Neuronal stem cell (in vitro differentiated cells): ENCODE results near the gene ABCA12.
A peak's percentile ranks its signal among the peaks of the same experiment; 100 is the strongest.

ENCODE experiments used
- DNase-seq: peaks from one replicate; pipeline ENCODE4 v3.0.0-alpha.2; 2013; ENCODE audit warnings: low spot score
- H2AFZ ChIP-seq: one replicate; pipeline ENCODE4 v1.6.1; 2013; ENCODE audit warnings: mild to moderate bottlenecking, low read length, inconsistent platforms
- H2AK5ac ChIP-seq: 2 replicates; pipeline ENCODE4 v1.6.1; 2013; ENCODE audit warnings: low read depth, mild to moderate bottlenecking, inconsistent platforms, low read length, moderate library complexity, mixed read lengths
- H2BK120ac ChIP-seq: 2 replicates; pipeline ENCODE4 v1.6.1; 2013; ENCODE audit warnings: low read depth, mild to moderate bottlenecking, inconsistent platforms, low read length, moderate library complexity, mixed read lengths
- H2BK12ac ChIP-seq: one replicate; pipeline ENCODE4 v1.6.1; 2013; ENCODE audit warnings: low read length, inconsistent platforms
- H2BK15ac ChIP-seq: 2 replicates; pipeline ENCODE4 v1.6.1; 2013; ENCODE audit warnings: mild to moderate bottlenecking, low read length, inconsistent platforms, mixed read lengths
- H2BK5ac ChIP-seq: one replicate; pipeline ENCODE4 v1.6.1; 2013; ENCODE audit warnings: inconsistent platforms, mild to moderate bottlenecking, low read length, moderate library complexity
- H3K14ac ChIP-seq: one replicate; pipeline ENCODE4 v1.6.1; 2013; ENCODE audit warnings: low read length, inconsistent platforms
- H3K18ac ChIP-seq: 2 replicates; pipeline ENCODE4 v1.6.1; 2013; ENCODE audit warnings: low read length, inconsistent platforms
- H3K23ac ChIP-seq: 2 replicates; pipeline ENCODE4 v1.6.1; 2013; ENCODE audit warnings: low read depth, mild to moderate bottlenecking, mixed read lengths, low read length, inconsistent platforms; ENCODE audit not compliant: poor library complexity
- H3K27ac ChIP-seq: replicated peaks from 3 replicates; pipeline ENCODE4 v1.5.1; 2013; ENCODE audit warnings: low read length, inconsistent platforms
- H3K27me3 ChIP-seq, 3 experiments: 2 replicates each; pipeline ENCODE4 v1.6.1; 2013; ENCODE audit warnings: low read length in 3 of 3, mild to moderate bottlenecking in 2 of 3, inconsistent platforms in 1 of 3, low read depth in 1 of 3, mixed read lengths in 1 of 3, moderate library complexity in 1 of 3; ENCODE audit not compliant: control insufficient read depth in 3 of 3, insufficient read depth in 3 of 3
- H3K36me3 ChIP-seq, 2 donors: replicated peaks in 1 of 2; 2 replicates each; pipeline ENCODE4 v1.6.1; 2013; ENCODE audit warnings: low read length in 2 of 2; ENCODE audit not compliant: control insufficient read depth in 2 of 2, insufficient read depth in 2 of 2
- H3K4ac ChIP-seq: 2 replicates; pipeline ENCODE4 v1.6.1; 2013; ENCODE audit warnings: inconsistent platforms, mild to moderate bottlenecking, low read length, moderate library complexity
- H3K4me1 ChIP-seq, 2 donors: 1 replicate in 1 of 2; 2 replicates in 1 of 2; pipeline ENCODE4 v1.6.1; 2013; ENCODE audit warnings: low read length in 2 of 2, low read depth in 1 of 2; ENCODE audit not compliant: control insufficient read depth in 2 of 2, insufficient read depth in 1 of 2
- H3K4me2 ChIP-seq: one replicate; pipeline ENCODE4 v1.6.1; 2013; ENCODE audit warnings: mild to moderate bottlenecking, low read length, inconsistent platforms; ENCODE audit not compliant: insufficient read depth, poor library complexity, severe bottlenecking
- H3K4me3 ChIP-seq, 2 donors: 2 replicates each; pipeline ENCODE4 v1.5.1; 2013; ENCODE audit warnings: low read length in 2 of 2, mild to moderate bottlenecking in 2 of 2, inconsistent platforms in 1 of 2, moderate library complexity in 1 of 2
- H3K79me1 ChIP-seq: one replicate; pipeline ENCODE4 v1.6.1; 2013; ENCODE audit warnings: low read depth, mild to moderate bottlenecking, inconsistent platforms, low read length, moderate library complexity
- H3K9ac ChIP-seq: one replicate; pipeline ENCODE4 v1.6.1; 2013; ENCODE audit warnings: mild to moderate bottlenecking, low read depth, low read length, inconsistent platforms; ENCODE audit not compliant: poor library complexity
- H3K9me3 ChIP-seq, 2 donors: replicated peaks in 1 of 2; 2 replicates each; pipeline versions ENCODE3 to v1.6.1; 2013; ENCODE audit warnings: low read length in 2 of 2, mild to moderate bottlenecking in 2 of 2, inconsistent platforms in 1 of 2, low read depth in 1 of 2, mixed read lengths in 1 of 2, moderate library complexity in 1 of 2; ENCODE audit not compliant: control insufficient read depth in 2 of 2, insufficient read depth in 1 of 2
- H4K8ac ChIP-seq: one replicate; pipeline ENCODE4 v1.6.1; 2013; ENCODE audit warnings: low read depth, mild to moderate bottlenecking, inconsistent platforms, low read length, moderate library complexity
- H4K91ac ChIP-seq: one replicate; pipeline ENCODE4 v1.6.1; 2013; ENCODE audit warnings: low read length, low read depth, mild to moderate bottlenecking, inconsistent platforms; ENCODE audit not compliant: poor library complexity
- WGBS, 2 donors: extraction: QIAGEN DNeasy Blood & Tissue Kit; methylation state at CpG; one replicate each; pipeline ENCODE4 v1.1.7; 2013; ENCODE audit warnings: missing lambda C conversion rate in 2 of 2, mixed read lengths in 1 of 2; ENCODE audit not compliant: insufficient read length in 2 of 2, insufficient replicate concordance in 1 of 2; ENCODE audit errors: extremely low coverage in 2 of 2; 5-methylcytosine and 5-hydroxymethylcytosine counted together

Gene ABCA12

DNA sequence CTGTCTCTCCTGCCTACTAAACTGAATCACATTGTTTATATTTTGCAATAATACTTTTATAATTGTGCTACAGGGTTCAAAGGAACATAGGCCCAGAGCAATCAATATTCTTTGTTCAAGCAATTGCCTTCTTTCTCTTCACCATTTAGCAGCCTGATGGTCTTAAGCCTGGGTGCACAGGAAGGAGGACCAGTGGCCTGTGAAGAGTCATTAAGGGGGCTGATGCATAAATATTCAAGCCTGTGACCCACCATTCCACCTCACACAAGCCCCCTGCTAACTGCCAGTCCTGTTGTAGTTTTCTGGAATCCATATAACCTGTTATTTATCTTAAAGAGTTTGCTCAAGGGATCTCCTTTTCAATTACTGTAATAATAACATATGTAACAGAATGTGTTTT is 56.0 kb downstream of the ABCA12 start:
- no peak overlapping the region for H2BK5ac ChIP-seq
- no peak overlapping the region for H3K9ac ChIP-seq
- no peak overlapping the region for H3K23ac ChIP-seq
- no peaks in the 10 kb centered on the region for H3K9me3 ChIP-seq
- H3K14ac ChIP-seq, result no peak overlapping the region
- no peak overlapping the region for H3K18ac ChIP-seq
- no peaks in the 10 kb centered on the region for H3K79me1 ChIP-seq
- H3K36me3 ChIP-seq, result no peaks in the 10 kb centered on the region
- no peak overlapping the region for H3K4me3 ChIP-seq
- H3K27me3 ChIP-seq, result no peaks in the 10 kb centered on the region
- H2AFZ ChIP-seq, result no peak overlapping the region
- H3K4me1 ChIP-seq, result no peaks in the 10 kb centered on the region
- no peak overlapping the region for H4K91ac ChIP-seq
- no peak overlapping the region for H2BK120ac ChIP-seq
- no peak overlapping the region for H3K27ac ChIP-seq
- H4K8ac ChIP-seq, result no peak overlapping the region
- no peak overlapping the region for H2BK15ac ChIP-seq
- no peak for DNase-seq
- H2BK12ac ChIP-seq, result no peak overlapping the region
- no peak overlapping the region for H3K4ac ChIP-seq
- no peak overlapping the region for H2AK5ac ChIP-seq
- H3K4me2 ChIP-seq, result no peak overlapping the region

GRCh38 chr2:215080545-215080944 is 57.9 kb downstream of the ABCA12 start:
- Histone ChIP-seq H3K18ac (no peak overlapping the region), H2BK15ac (no peak overlapping the region), H3K27ac (no peak overlapping the region), H3K27me3 (no peaks in the 10 kb centered on the region), H3K4me3 (no peak overlapping the region), H2AFZ (no peak overlapping the region), H3K4me1 (no peaks in the 10 kb centered on the region), H4K91ac (no peak overlapping the region), H3K36me3 (no peaks in the 10 kb centered on the region), H3K4ac (no peak overlapping the region), H3K14ac (no peak overlapping the region), H2BK120ac (no peak overlapping the region), H2AK5ac (no peak overlapping the region), H4K8ac (no peak overlapping the region), H2BK12ac (no peak overlapping the region), H3K4me2 (no peak overlapping the region), H3K23ac (no peak overlapping the region), H3K9ac (no peak overlapping the region), H2BK5ac (no peak overlapping the region), H3K9me3 (no peaks in the 10 kb centered on the region), H3K79me1 (no peaks in the 10 kb centered on the region)
- no CpG with 5 or more reads among the region's 4 CpGs for WGBS, 2 donors
- DNase-seq, result no peak

- Histone ChIP-seq H2BK5ac (no peak overlapping the region), H3K4me3 (no peak overlapping the region), H3K4ac (no peak overlapping the region), H3K9ac (no peak overlapping the region), H3K79me1 (no peaks in the 10 kb centered on the region), H3K27me3 (no peaks in the 10 kb centered on the region), H2BK12ac (no peak overlapping the region), H2AK5ac (no peak overlapping the region), H3K4me1 (no peaks in the 10 kb centered on the region), H4K91ac (no peak overlapping the region), H3K23ac (no peak overlapping the region), H3K14ac (no peak overlapping the region), H3K36me3 (no peaks in the 10 kb centered on the region), H3K4me2 (no peak overlapping the region), H2AFZ (no peak overlapping the region), H3K9me3 (no peaks in the 10 kb centered on the region), H4K8ac (no peak overlapping the region), H2BK120ac (no peak overlapping the region), H3K18ac (no peak overlapping the region), H2BK15ac (no peak overlapping the region), H3K27ac (no peak overlapping the region)
- no CpG with 5 or more reads among the region's 3 CpGs for WGBS, 2 donors
- DNase-seq, result no peak
These were observed 66.8 kb downstream of the ABCA12 start for GRCh38 chr2:215071676-215072075.

DNA sequence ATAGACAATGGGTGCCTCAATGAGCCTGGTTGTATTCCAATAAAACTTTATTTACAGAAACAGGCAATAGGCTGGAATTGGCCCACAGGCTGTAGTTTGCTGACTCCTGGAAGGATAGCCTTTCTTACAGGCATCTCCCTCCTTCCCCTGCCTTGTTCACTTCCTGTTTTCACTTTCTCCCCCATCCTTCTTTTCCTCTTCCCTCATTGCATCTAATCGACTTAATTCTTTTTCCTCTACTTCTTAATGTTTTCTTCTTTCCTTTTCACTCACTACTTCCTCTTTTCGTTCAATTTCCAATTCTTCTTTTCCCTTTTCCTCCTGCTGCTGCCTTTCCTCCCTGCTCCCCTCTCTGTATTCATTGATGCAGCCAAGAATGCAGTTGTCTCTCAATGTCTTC is 70.0 kb downstream of the ABCA12 start:
- H3K27me3 ChIP-seq, result no peaks in the 10 kb centered on the region
- H2AK5ac ChIP-seq, result no peak overlapping the region
- 100% methylated on average over 1 to 2 of the region's 2 CpGs for WGBS, 2 donors
- H2BK5ac ChIP-seq, result no peak overlapping the region
- no peak overlapping the region for H3K4me2 ChIP-seq
- no peak overlapping the region for H3K27ac ChIP-seq
- H2BK12ac ChIP-seq, result no peak overlapping the region
- no peak overlapping the region for H3K23ac ChIP-seq
- no peak overlapping the region for H3K4ac ChIP-seq
- no peak overlapping the region for H3K9ac ChIP-seq
- no peak for DNase-seq
- no peak overlapping the region for H3K18ac ChIP-seq
- no peak overlapping the region for H2BK15ac ChIP-seq
- no peak overlapping the region for H3K4me3 ChIP-seq
- H2BK120ac ChIP-seq, result no peak overlapping the region
- H3K14ac ChIP-seq, result no peak overlapping the region
- no peaks in the 10 kb centered on the region for H3K9me3 ChIP-seq
- H3K36me3 ChIP-seq, result no peaks in the 10 kb centered on the region
- no peak overlapping the region for H4K8ac ChIP-seq
- H3K4me1 ChIP-seq, result no peaks in the 10 kb centered on the region
- peak overlapping the region; percentile 60 for H2AFZ ChIP-seq
- no peak overlapping the region for H4K91ac ChIP-seq
- H3K79me1 ChIP-seq, result no peaks in the 10 kb centered on the region
